GM12873 (cell line): ENCODE data around the gene SIAE.

Experiments
- TF ChIP-seq, protein P1 (sequence below): IDR thresholded peaks from 2 replicates; pipeline ENCODE4 v1.5.1; 2012; ENCODE audit warnings: low read depth, mild to moderate bottlenecking, moderate library complexity, low read length, control low read depth; ENCODE audit not compliant: insufficient read depth; ENCODE audit errors: missing control alignments

The SIAE gene

DNA sequence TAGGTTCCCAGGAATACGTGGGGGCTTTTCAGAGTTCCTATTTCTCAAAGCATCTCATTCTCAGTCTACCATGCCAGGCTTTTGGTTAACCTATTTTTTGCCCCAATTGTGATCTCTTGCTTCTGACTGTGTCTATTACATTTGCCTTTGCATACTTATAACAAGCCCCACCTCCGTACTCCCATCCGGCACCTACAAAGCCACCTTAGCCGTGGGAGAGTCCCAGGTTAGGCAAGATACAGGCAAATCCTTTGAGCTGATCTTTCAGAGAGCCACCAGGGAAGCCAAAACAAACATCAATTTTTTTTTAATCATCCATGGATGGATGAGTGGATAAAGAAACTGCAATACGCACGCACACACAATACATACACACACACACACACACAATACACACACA, 80.9 kb downstream of the SIAE start:
- TF ChIP-seq, protein P1, sequence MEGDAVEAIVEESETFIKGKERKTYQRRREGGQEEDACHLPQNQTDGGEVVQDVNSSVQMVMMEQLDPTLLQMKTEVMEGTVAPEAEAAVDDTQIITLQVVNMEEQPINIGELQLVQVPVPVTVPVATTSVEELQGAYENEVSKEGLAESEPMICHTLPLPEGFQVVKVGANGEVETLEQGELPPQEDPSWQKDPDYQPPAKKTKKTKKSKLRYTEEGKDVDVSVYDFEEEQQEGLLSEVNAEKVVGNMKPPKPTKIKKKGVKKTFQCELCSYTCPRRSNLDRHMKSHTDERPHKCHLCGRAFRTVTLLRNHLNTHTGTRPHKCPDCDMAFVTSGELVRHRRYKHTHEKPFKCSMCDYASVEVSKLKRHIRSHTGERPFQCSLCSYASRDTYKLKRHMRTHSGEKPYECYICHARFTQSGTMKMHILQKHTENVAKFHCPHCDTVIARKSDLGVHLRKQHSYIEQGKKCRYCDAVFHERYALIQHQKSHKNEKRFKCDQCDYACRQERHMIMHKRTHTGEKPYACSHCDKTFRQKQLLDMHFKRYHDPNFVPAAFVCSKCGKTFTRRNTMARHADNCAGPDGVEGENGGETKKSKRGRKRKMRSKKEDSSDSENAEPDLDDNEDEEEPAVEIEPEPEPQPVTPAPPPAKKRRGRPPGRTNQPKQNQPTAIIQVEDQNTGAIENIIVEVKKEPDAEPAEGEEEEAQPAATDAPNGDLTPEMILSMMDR: no peak

DNA sequence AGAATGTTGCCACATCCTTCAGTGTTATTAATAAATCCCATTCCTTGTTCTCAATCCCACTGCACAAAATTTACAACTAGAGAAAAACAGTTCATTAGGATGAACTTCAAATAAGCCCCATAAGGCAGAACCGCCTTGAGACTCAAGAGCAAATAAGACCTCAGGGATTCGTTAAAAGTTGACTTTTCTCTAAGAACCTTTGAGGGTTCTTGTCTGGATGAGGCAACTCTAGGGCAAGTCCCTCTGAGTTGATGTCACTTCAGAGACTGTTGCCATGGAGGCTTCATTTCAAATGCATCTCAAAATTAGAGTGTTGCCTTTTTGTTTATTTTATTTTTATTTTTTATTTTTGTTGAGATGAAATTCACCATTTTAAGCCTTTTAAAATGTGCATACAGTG, 82.1 kb downstream of the SIAE start:
- TF ChIP-seq, protein P1: no peak

DNA sequence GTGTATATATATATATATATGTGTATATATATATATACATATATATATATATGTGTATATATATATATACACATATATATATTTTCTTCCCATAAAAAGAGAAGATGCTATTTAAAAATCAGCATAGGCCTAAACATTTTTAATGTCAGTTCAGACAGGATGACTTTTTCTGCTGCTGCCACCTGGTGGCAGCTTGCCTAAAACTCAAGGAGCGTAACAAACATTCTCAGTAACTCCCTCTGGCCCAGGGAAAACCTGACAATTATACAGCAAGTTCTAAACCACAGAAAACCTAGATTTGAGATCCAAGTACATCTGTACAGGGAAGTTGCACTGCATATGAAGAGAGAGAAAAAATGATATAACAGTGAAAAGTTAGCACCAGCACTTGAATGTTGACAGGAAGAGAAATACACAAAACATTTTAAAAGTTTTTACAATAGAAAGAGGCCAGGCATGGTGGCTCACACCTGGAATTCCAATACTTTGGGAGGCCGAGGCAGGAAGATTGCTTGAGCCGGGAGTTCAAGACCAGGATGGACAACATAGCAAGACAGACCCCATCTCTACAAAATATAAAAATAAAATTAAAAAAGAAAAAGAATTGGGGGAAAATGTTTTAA, 87.2 kb downstream of the SIAE start:
- TF ChIP-seq, protein P1: peak; percentile 72

DNA sequence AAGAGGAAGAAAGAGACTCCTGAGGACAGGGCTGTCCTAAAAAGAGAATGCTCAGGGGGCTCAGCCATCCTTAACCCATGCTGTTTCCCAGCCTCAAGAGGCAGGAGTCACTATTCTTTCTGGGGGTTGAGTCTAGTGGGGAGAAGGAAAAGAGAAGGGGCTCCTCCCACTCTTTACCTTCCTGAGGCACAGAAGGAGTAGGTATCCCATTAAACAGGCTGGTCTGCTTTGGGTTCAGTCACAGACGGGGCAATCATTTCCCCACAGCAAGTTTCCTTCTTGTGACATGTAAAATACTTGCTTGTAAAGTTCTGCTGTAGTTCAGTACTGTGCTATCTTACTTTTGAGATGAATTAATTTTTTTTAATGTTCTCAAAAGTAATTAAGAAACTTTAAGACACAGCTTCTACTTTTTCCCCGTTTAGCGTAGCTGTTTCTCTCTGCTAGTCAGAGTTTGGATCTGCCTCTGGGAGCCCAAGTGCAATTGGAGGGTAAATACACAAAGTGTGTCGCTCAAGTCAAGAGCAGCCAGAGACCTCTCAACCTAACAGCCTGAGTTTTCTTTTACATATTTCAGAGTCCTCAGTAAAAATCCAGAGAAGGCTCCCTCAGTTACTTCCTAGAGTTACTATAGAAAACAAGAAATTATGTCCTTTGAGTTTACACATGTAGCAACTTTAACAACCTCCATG, 88.7 kb downstream of the SIAE start:
- TF ChIP-seq, protein P1: no peak

DNA sequence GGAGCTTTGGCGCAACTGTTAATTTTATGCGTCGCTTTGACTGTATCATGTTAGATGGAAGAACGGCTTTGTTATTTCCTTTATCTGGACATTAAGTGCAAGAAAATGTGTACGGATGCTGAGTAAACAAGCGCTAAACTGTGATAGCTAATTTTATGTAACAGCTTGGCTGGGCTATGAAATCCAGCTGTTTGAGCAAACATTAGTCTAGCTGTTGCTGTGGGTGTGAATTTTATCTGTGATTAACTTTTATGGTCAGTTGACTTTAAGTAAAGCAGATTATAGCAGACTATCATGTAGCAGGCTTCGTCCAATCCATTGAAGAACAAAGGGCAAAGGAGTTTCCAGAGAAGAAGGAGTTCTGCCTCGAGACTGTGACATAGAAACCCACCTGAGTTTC, 89.8 kb downstream of the SIAE start:
- TF ChIP-seq, protein P1: no peak
